SK-N-SH (cell line): ENCODE measurements around the gene CFAP20DC. TPM values are rescaled to one million over a fixed set of nuclear protein-coding genes. Genes with fewer than 3 reads are reported as not detected.
A peak's percentile ranks its signal among the peaks of the same experiment; 100 is the strongest.

ENCODE experiments used
- CTCF ChIA-PET: fragments of 300-600, 350-600 bp; formaldehyde crosslinking; extraction: SDS; loops from one replicate; lab custom pipeline; 2021; lab: Yijun Ruan, JAX
- POLR2A ChIA-PET: fragments of 350-600 bp; sonication (Branson Sonifier 250); formaldehyde crosslinking; extraction: SDS; loops from one replicate; lab custom pipeline; 2020; ENCODE audit warnings: antibody characterized with exemption, inconsistent platforms; lab: Yijun Ruan, JAX
- DNase-seq: peaks from one replicate; pipeline ENCODE4 v3.0.0; 2012
- H2AFZ ChIP-seq: fragments of 200-600 bp; sonication (generic); 2 replicates; pipeline ENCODE4 v1.8.1; 2016; ENCODE audit warnings: antibody characterized with exemption, mild to moderate bottlenecking, low read depth
- H3F3A ChIP-seq: fragments of 200-600 bp; sonication (generic); replicated peaks from 2 replicates; pipeline ENCODE3; 2016; ENCODE audit warnings: antibody characterized with exemption, mild to moderate bottlenecking; ENCODE audit not compliant: insufficient read depth
- H3K27ac ChIP-seq, 2 experiments: fragments of 200-500 bp in 1 of 2; fragments of 200-600 bp in 1 of 2; sonication (Bioruptor generic) in 1 of 2; sonication (generic), shearing (Covaris generic) in 1 of 2; 2 replicates each; pipeline versions ENCODE4 v1.5.1 to v1.6.1; 2014 to 2016; ENCODE audit warnings: low read depth in 2 of 2, inconsistent platforms in 1 of 2, low read length in 1 of 2, mild to moderate bottlenecking in 1 of 2, mixed read lengths in 1 of 2
- H3K27me3 ChIP-seq: fragments of 200-600 bp; sonication (generic), shearing (Covaris generic); 2 replicates; pipeline ENCODE4 v1.6.1; 2016; ENCODE audit warnings: mixed run types; ENCODE audit not compliant: insufficient read depth
- H3K36me3 ChIP-seq, 2 experiments: fragments of 200-500 bp in 1 of 2; fragments of 200-600 bp in 1 of 2; sonication (Bioruptor generic) in 1 of 2; sonication (generic) in 1 of 2; replicated peaks in 1 of 2; 2 replicates each; pipeline versions ENCODE3 to v1.5.1; 2014 to 2016; ENCODE audit warnings: low read length in 1 of 2, mild to moderate bottlenecking in 1 of 2; ENCODE audit not compliant: insufficient read depth in 2 of 2, control insufficient read depth in 1 of 2
- H3K4me1 ChIP-seq, 2 experiments: fragments of 200-500 bp in 1 of 2; fragments of 200-600 bp in 1 of 2; sonication (Bioruptor generic) in 1 of 2; sonication (generic), shearing (Covaris generic) in 1 of 2; 2 replicates each; pipeline versions ENCODE4 v1.5.1 to v1.6.1; 2014 to 2016; ENCODE audit warnings: low read depth in 1 of 2, low read length in 1 of 2, mixed run types in 1 of 2; ENCODE audit not compliant: insufficient read depth in 2 of 2, control insufficient read depth in 1 of 2
- H3K4me2 ChIP-seq: fragments of 200-600 bp; sonication (generic), shearing (Covaris generic); 2 replicates; pipeline ENCODE4 v1.6.1; 2017; ENCODE audit warnings: mixed run types
- H3K4me3 ChIP-seq, 2 experiments: fragments of 200-500 bp in 1 of 2; fragments of 200-600 bp in 1 of 2; sonication (Bioruptor generic) in 1 of 2; sonication (generic), shearing (Covaris generic) in 1 of 2; 2 replicates each; pipeline versions ENCODE4 v1.5.1 to v1.8.1; 2014 to 2016; ENCODE audit warnings: low read depth in 2 of 2, inconsistent platforms in 1 of 2, low read length in 1 of 2, mild to moderate bottlenecking in 1 of 2, mixed read lengths in 1 of 2, moderate library complexity in 1 of 2
- H3K79me2 ChIP-seq: fragments of 200-600 bp; sonication (generic); 2 replicates; pipeline ENCODE4 v1.8.1; 2017; ENCODE audit warnings: mild to moderate bottlenecking; ENCODE audit not compliant: insufficient read depth
- H3K9ac ChIP-seq: fragments of 200-600 bp; sonication (generic); 2 replicates; pipeline ENCODE4 v1.6.1; 2017; ENCODE audit warnings: mixed run types
- H3K9me2 ChIP-seq: fragments of 200-600 bp; sonication (generic); 2 replicates; pipeline ENCODE4 v1.6.1; 2017; ENCODE audit warnings: mixed run types
- H3K9me3 ChIP-seq: fragments of 200-600 bp; sonication (generic); 2 replicates; pipeline ENCODE4 v1.6.1; 2017; ENCODE audit warnings: mixed run types, mild to moderate bottlenecking, moderate library complexity
- H4K20me1 ChIP-seq: fragments of 200-600 bp; sonication (generic); 2 replicates; pipeline ENCODE4 v1.6.1; 2017; ENCODE audit warnings: mild to moderate bottlenecking, mixed run types; ENCODE audit not compliant: insufficient read depth
- EZH2phosphoT487 ChIP-seq: fragments of 200-600 bp; sonication (generic); IDR thresholded peaks from 2 replicates; pipeline ENCODE4 v1.6.1; 2017; ENCODE audit warnings: low read depth, mixed run types, mild to moderate bottlenecking, antibody characterized with exemption, moderate library complexity, borderline replicate concordance
- FOSL2 ChIP-seq: IDR thresholded peaks from 2 replicates; pipeline ENCODE4 v1.4.0; 2012; ENCODE audit warnings: low read depth, mild to moderate bottlenecking, moderate library complexity, borderline replicate concordance
- FOXM1 ChIP-seq: IDR thresholded peaks from 2 replicates; pipeline ENCODE4 v1.4.0; 2012; ENCODE audit warnings: low read depth, mild to moderate bottlenecking
- GATA2 ChIP-seq: sonication (generic); formaldehyde crosslinking; IDR thresholded peaks from 2 replicates; pipeline ENCODE4 v1.5.0; 2020; ENCODE audit warnings: mild to moderate bottlenecking, missing genetic modification reagents
- RCOR1 ChIP-seq: fragments of 150-350 bp; IDR thresholded peaks from 2 replicates; pipeline ENCODE4 v1.6.1; 2017; ENCODE audit warnings: antibody characterized with exemption, low read length
- RFX5 ChIP-seq: IDR thresholded peaks from 2 replicates; pipeline ENCODE4 v1.6.1; 2012; ENCODE audit warnings: mild to moderate bottlenecking, improper control_type of control experiment, low read length
- RXRA ChIP-seq: IDR thresholded peaks from 2 replicates; pipeline ENCODE4 v1.4.0; 2012; ENCODE audit warnings: low read depth, mild to moderate bottlenecking, borderline replicate concordance
- TAF1 ChIP-seq: IDR thresholded peaks from 2 replicates; pipeline ENCODE4 v1.6.1; 2012; ENCODE audit warnings: low read depth, mild to moderate bottlenecking, low read length, moderate library complexity, borderline replicate concordance
- USF1 ChIP-seq: IDR thresholded peaks from 2 replicates; pipeline ENCODE4 v1.4.0; 2012; ENCODE audit warnings: low read depth, borderline replicate concordance
- WGBS: methylation state at CpG from one replicate; pipeline ENCODE4 v1.1.6; 2017; ENCODE audit warnings: low lambda C conversion rate; 5-methylcytosine and 5-hydroxymethylcytosine counted together
- polyA plus RNA-seq, 3 experiments: library from polyadenylated mRNA; depleted of rRNA; stranded (reverse); fragments of >200 nt; gene quantifications; 2 replicates each; pipeline ENCODE4 v1.2.3, GENCODE V29; 2012
- TF ChIP-seq, protein P1 (sequence below): IDR thresholded peaks from 2 replicates; pipeline ENCODE4; 2012

Gene CFAP20DC
- polyA plus RNA-seq, 1 of the 3 experiments (the other 2 are of a cell fraction): 1.8 TPM

DNA sequence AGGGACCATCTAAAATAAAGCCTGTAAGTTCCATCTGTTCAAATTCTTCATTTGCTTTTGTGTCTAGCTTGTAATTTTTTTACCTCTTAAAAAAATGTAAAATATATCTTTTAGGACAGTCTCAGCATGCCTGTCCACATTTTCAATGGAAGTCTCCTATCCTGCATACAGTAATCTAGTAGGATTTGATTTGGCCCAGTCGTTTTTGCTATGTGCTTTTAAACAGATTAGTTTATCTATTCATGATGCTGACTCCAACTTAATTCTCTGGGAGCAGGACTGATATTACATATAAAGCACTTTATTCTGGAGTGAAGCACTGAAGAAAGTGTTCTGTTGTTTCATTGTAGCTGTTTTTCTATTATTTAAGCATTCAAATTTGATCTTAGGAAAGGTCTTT is 38.9 kb upstream of the CFAP20DC start:
- H3K4me2 ChIP-seq: no peak overlapping the region
- ChIA-PET CTCF (no interaction called here), POLR2A (interaction anchor here (0.7 kb wide), 1 partner anchor 264 kb away, joined by 3 read pairs; no protein-coding TSS in a partner anchor)
- H3K4me1 ChIP-seq: no peaks in the 10 kb centered on the region
- no peak overlapping the region for H3K27ac ChIP-seq
- no peaks in the 10 kb centered on the region for H3K9me2 ChIP-seq
- no peaks in the 10 kb centered on the region for H3F3A ChIP-seq
- TF ChIP-seq USF1: no peak
- 0 out of 2 replicates have a peak, but pooled peaks have one; percentile 28 for TF ChIP-seq GATA2 (CRISPR knock-in tag)
- TF ChIP-seq, protein P1, sequence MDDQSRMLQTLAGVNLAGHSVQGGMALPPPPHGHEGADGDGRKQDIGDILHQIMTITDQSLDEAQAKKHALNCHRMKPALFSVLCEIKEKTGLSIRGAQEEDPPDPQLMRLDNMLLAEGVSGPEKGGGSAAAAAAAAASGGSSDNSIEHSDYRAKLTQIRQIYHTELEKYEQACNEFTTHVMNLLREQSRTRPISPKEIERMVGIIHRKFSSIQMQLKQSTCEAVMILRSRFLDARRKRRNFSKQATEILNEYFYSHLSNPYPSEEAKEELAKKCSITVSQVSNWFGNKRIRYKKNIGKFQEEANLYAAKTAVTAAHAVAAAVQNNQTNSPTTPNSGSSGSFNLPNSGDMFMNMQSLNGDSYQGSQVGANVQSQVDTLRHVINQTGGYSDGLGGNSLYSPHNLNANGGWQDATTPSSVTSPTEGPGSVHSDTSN: no peak
- TF ChIP-seq RCOR1: no peak
- no peak for TF ChIP-seq RXRA
- no peak for TF ChIP-seq EZH2phosphoT487
- TF ChIP-seq TAF1: no peak
- no peak for TF ChIP-seq FOXM1
- no peak overlapping the region for H3K9ac ChIP-seq
- H4K20me1 ChIP-seq: no peaks in the 10 kb centered on the region
- no peak for DNase-seq
- no peak overlapping the region for H2AFZ ChIP-seq
- no peaks in the 10 kb centered on the region for H3K27me3 ChIP-seq
- 14% methylated on average over 1 of the region's 1 CpG for WGBS
- H3K9me3 ChIP-seq: no peaks in the 10 kb centered on the region
- H3K79me2 ChIP-seq: no peaks in the 10 kb centered on the region
- H3K4me3 ChIP-seq: no peak overlapping the region
- H3K36me3 ChIP-seq: no peaks in the 10 kb centered on the region

GRCh38 chr3:59085976-59086375 is 36.2 kb upstream of the CFAP20DC start:
- CTCF ChIA-PET: no interaction called here
- Histone ChIP-seq H3K36me3 (no peaks in the 10 kb centered on the region), H3K27ac (no peak overlapping the region), H3K4me1 (no peaks in the 10 kb centered on the region), H2AFZ (0 out of 2 replicates have a peak overlapping the region, but pooled peaks have one; percentile 5), H3K9me3 (no peaks in the 10 kb centered on the region), H3K9ac (no peak overlapping the region), H3F3A (no peaks in the 10 kb centered on the region), H3K27me3 (no peaks in the 10 kb centered on the region), H3K4me3 (no peak overlapping the region), H3K9me2 (no peaks in the 10 kb centered on the region), H4K20me1 (no peaks in the 10 kb centered on the region), H3K79me2 (no peaks in the 10 kb centered on the region), H3K4me2 (no peak overlapping the region)
- POLR2A ChIA-PET: no interaction called here
- no peak for TF ChIP-seq FOSL2
- DNase-seq: no peak
- WGBS: 54% methylated on average over 3 of the region's 3 CpGs

DNA sequence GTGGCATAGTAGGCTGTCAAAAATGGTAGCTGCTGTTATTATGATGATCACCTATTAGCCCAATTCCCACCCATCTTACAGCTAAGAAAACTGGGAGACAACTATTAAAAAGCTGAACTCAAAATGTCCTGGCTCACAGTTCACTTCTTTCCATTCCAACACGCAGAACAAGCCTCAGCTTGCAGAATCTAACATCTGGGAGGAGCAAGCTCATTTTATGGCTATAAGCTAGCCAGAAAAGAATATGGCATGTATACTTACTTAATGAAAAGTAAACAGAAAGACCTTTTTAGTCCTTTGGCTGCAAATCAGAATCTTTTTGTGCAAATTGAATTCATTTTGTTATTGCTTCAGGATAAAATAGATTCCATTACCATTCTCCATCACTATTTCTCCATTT is 34.8 kb upstream of the CFAP20DC start:
- 92% methylated on average over 1 of the region's 1 CpG for WGBS
- H3K9me3 ChIP-seq: no peaks in the 10 kb centered on the region
- no peaks in the 10 kb centered on the region for H3K79me2 ChIP-seq
- no peaks in the 10 kb centered on the region for H4K20me1 ChIP-seq
- no peaks in the 10 kb centered on the region for H3K27me3 ChIP-seq
- no peaks in the 10 kb centered on the region for H3F3A ChIP-seq
- H3K9ac ChIP-seq: no peak overlapping the region
- no peak for DNase-seq
- ChIA-PET POLR2A (no interaction called here), CTCF (no interaction called here)
- TF ChIP-seq RFX5 (no peak), USF1 (no peak)
- no peak overlapping the region for H3K4me2 ChIP-seq
- H3K9me2 ChIP-seq: no peaks in the 10 kb centered on the region; the same call in 1 of the 2 replicates
- no peak overlapping the region for H2AFZ ChIP-seq
- no peaks in the 10 kb centered on the region; a peak in 1 of 4 replicates for H3K4me1 ChIP-seq
- H3K27ac ChIP-seq: no peak overlapping the region
- H3K36me3 ChIP-seq: no peaks in the 10 kb centered on the region
- no peak overlapping the region for H3K4me3 ChIP-seq
